Loucy (cell line): Measurements from ENCODE around the gene POC1B.

ENCODE experiments used
- EZH2phosphoT487 ChIP-seq: fragments of 200-600 bp; IDR thresholded peaks from 2 replicates; pipeline ENCODE4 v1.6.1; 2018; ENCODE audit warnings: antibody characterized with exemption, mild to moderate bottlenecking, moderate library complexity, borderline replicate concordance
- TF ChIP-seq, protein P1 (sequence below): fragments of 200-600 bp; sonication (generic); conservative IDR thresholded peaks from 2 replicates; pipeline ENCODE4 v1.5.1; 2014; ENCODE audit warnings: mild to moderate bottlenecking, antibody characterized with exemption, low read length

- TF ChIP-seq, protein P1, sequence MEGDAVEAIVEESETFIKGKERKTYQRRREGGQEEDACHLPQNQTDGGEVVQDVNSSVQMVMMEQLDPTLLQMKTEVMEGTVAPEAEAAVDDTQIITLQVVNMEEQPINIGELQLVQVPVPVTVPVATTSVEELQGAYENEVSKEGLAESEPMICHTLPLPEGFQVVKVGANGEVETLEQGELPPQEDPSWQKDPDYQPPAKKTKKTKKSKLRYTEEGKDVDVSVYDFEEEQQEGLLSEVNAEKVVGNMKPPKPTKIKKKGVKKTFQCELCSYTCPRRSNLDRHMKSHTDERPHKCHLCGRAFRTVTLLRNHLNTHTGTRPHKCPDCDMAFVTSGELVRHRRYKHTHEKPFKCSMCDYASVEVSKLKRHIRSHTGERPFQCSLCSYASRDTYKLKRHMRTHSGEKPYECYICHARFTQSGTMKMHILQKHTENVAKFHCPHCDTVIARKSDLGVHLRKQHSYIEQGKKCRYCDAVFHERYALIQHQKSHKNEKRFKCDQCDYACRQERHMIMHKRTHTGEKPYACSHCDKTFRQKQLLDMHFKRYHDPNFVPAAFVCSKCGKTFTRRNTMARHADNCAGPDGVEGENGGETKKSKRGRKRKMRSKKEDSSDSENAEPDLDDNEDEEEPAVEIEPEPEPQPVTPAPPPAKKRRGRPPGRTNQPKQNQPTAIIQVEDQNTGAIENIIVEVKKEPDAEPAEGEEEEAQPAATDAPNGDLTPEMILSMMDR, result no peak
- no peak for TF ChIP-seq EZH2phosphoT487
Observed at GRCh38 chr12:89405626-89406345, 120.1 kb downstream of the POC1B start.
